Ishikawa (cell line): ENCODE results near the gene HSPA2.

Source experiments
- RAD21 ChIP-seq: IDR thresholded peaks from 2 replicates; pipeline ENCODE4 v1.6.1; 2012; ENCODE audit warnings: low read depth
- REST ChIP-seq: IDR thresholded peaks from 2 replicates; pipeline ENCODE4 v1.6.1; 2012; ENCODE audit warnings: low read depth, mild to moderate bottlenecking

- TF ChIP-seq REST (no peak), RAD21 (no peak)
Observed at GRCh38 chr14:64508215-64508776, 32.2 kb upstream of the HSPA2 start.
